Measurements from ENCODE around the gene FAM53A. TPM values are rescaled to one million over a fixed set of nuclear protein-coding genes. Genes with fewer than 3 reads are reported as not detected.

FAM53A gene
- total and polyA plus RNA-seq, 2 of the 4 experiments (the other 2 are of a cell fraction): 2.0 to 3.1 TPM

DNA sequence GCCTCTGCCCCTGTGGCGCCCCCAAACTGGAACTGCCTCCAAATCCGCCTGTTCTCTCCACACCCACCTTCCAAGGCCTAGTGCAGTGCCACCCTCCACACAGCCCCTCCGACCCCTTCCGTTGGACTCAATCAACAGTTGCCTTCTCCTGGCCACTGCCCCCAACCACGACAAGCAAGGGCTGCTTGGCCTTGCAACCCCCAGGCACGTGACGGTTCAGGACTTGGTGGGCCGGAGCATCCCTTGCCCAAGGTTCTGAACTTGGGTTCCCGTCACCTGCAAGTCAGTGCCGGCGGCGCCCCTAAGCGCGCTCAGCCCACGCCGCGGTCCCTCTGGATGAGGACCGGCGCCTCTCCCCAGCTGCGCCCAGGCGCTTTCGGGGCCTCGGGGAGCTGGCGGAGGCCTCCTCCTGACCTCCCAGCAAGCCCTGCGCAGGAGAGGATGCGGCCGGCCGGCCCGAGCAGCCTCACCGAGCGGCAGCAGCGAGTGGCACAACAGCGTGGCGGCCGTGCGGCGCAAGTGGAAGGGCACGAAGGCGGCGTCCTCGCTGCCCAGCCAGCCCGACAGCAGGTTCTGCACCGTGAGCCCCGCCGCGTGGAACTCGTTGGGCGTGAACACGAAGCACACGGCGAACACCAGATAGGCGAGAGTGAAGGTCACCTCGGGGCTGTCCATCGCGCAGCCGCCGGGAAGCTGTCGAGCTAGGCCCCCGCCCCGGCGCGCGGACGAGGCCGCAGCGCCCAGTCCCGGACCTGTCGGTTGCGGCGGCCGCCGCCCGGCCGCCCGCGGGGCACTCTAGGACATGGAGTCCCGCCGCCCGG, 36.3 kb upstream of the FAM53A start:
- Histone ChIP-seq H2AK5ac (ENCODE audit: low read depth, low read length) (peak overlapping the region; percentile 97), H4K91ac (ENCODE audit: insufficient read depth, low read depth, low read length) (peak overlapping the region; percentile 86), H2BK120ac (ENCODE audit: low read depth, low read length) (peak overlapping the region; percentile 64), H3K23ac (ENCODE audit: low read depth, low read length) (peak overlapping the region; percentile 97), H3K9me3 (ENCODE audit: control insufficient read depth, insufficient read depth, low read length) (no peaks in the 10 kb centered on the region), H3K79me1 (ENCODE audit: low read depth in 1 of 2, low read length in 2 of 2) (peaks cover 28 to 70% of the 10 kb centered on the region in 2 experiments), H2BK15ac (ENCODE audit: low read depth, low read length) (no peak overlapping the region), H3K4me2 (ENCODE audit: low read depth, low read length) (peak overlapping the region; percentile 97), H4K8ac (ENCODE audit: low read depth in 2 of 2, low read length in 2 of 2) (peak overlapping the region; percentile 77 to 96), H3K4me1 (ENCODE audit: control insufficient read depth, insufficient read depth, low read length) (peaks cover 15% of the 10 kb centered on the region), H3K27me3 (ENCODE audit: control insufficient read depth, insufficient read depth, low read length) (no peaks in the 10 kb centered on the region), H3K14ac (replicated peaks; ENCODE audit: low read depth, low read length) (peak overlapping the region; percentile 89), H3K9me1 (ENCODE audit: insufficient read depth, low read length) (no peaks in the 10 kb centered on the region; the same call in 1 of the 2 replicates), H2AFZ (replicated peaks; ENCODE audit: low read length, poor library complexity) (peak overlapping the region; percentile 98), H2BK5ac (ENCODE audit: low read depth, low read length, poor library complexity, severe bottlenecking) (peak overlapping the region; percentile 76), H3K4me3 (ENCODE audit: insufficient read depth, low read depth, low read length) (peak overlapping the region; percentile 86), H3K18ac (ENCODE audit: low read depth, low read length) (peak overlapping the region; percentile 63; the same call in 1 of the 2 replicates), H4K5ac (ENCODE audit: low read depth, low read length) (peak overlapping the region; percentile 93), H3K36me3 (ENCODE audit: control insufficient read depth, insufficient read depth, low read length) (peaks cover 16% of the 10 kb centered on the region), H3K27ac (ENCODE audit: insufficient read depth, low read length) (peak overlapping the region; percentile 86), H4K20me1 (ENCODE audit: insufficient read depth, low read length) (peaks cover 5% of the 10 kb centered on the region; the same call in 1 of the 2 replicates), H3K56ac (ENCODE audit: extremely low read depth, insufficient read depth, low read length) (peak overlapping the region; percentile 67; the same call in 1 of the 2 replicates), H2BK20ac (ENCODE audit: low read depth, low read length) (peak overlapping the region; percentile 40; the same call in 1 of the 2 replicates), H3K9ac (ENCODE audit: low read depth, low read length) (peak overlapping the region; percentile 94), H3K4ac (ENCODE audit: low read depth, low read length) (peak overlapping the region; percentile 96), H2AK9ac (replicated peaks; ENCODE audit: low read depth, low read length, poor library complexity) (peak overlapping the region; percentile 95)
- in situ Hi-C loops (cut with MboI; ENCODE audit: low sequenced_read_pairs): no loop called here
- peak; percentile 29; the same call in 1 of the 2 replicates for TF ChIP-seq MXI1 (IDR thresholded peaks at IDR 0.05; ENCODE audit: borderline replicate concordance, low read depth, low read length)
- peak; percentile 49; the same call in 1 of the 2 replicates for TF ChIP-seq BHLHE40 (IDR thresholded peaks at IDR 0.05; ENCODE audit: low read depth, low read length)
- TF ChIP-seq NFE2L2 (IDR thresholded peaks at IDR 0.05; ENCODE audit: low read depth, low read length): no peak
- TF ChIP-seq RFX5 (IDR thresholded peaks at IDR 0.05; ENCODE audit: low read depth, low read length): no peak
- TF ChIP-seq USF2 (IDR thresholded peaks at IDR 0.05; ENCODE audit: low read depth, low read length): no peak
- dilution Hi-C loops (cut with HindIII; ENCODE audit: low sequenced_read_pairs, unreplicated experiment): no loop called here
- CTCF ChIA-PET: interaction anchor here (0.6 to 2.4 kb wide), 2 partner anchors 22 to 27 kb away, joined by 4 to 13 read pairs; no protein-coding TSS in a partner anchor
- ATAC-seq (ENCODE audit: low read depth) (peak; percentile 50), DNase-seq (peak; percentile 28)
- no TSS peak for BruUV-seq (replicated peaks)
- intact Hi-C loops (cut with micrococcal nuclease): loop anchor here (10.0 kb wide), 1 partner anchor 356 kb away; no protein-coding TSS in a partner anchor
- WGBS, 2 experiments (ENCODE audit: extremely low coverage in 2 of 2, insufficient read length in 1 of 2): 1% methylated on average over 52 of the region's 79 CpGs; no CpG with 5 or more reads in 1 of the 2 experiments
- POLR2A ChIA-PET (ENCODE audit: unreplicated experiment): interaction anchor here (0.6 to 1.1 kb wide), 2 partner anchors 27 to 61 kb away, joined by 3 to 4 read pairs; no protein-coding TSS in a partner anchor
